ENCODE data around the gene KLK3.

KLK3 gene

DNA sequence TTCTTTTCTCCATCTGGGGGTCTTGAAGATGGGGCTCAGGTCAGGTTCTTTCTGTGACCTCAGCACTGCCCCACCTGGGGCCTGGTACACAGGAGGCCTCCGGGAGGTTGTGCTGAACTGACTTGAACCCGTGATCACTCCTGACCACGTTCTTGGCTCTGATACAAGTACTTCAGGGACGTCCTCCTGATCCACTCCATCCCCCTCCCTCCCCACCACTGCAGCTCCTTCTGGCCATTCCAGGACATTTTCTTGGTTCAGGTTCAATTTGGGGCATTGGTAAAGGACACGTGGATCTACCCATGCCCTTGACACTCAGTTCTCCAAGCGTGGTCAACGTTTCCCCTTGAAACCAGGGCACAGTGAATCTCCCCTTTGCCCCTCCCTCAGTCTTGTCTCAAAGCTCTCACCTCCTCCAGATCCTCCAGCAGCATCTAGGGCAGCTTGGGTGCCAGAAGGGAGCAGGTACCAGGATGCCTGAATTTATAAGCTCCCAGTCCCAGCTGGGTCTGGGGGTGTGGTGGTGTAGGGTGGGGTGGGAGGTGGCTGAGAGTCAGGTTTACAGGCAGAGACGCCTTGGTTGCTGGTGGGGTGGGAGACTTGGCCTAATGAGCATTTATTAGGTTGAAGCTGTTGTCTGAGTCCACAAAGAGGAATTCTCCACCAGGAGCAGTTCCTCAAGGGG is 21.5 kb upstream of the KLK3 start, which contains the start of gene KLK15:
Gene KLK15, minus strand, starts transcription at position 458 of the 685 bp plus-strand sequence. CDS start 2,082 bp downstream, outside the sequence.
- Histone ChIP-seq H4K20me1 (ENCODE audit: insufficient read depth, low read length) (no peaks in the 10 kb centered on the region), H3K4me3 (ENCODE audit: low read depth, low read length, poor library complexity, severe bottlenecking) (no peak within 1 kb of the TSS), H3K4me2 (ENCODE audit: low read length) (no peak within 1 kb of the TSS), H3K9me2 (ENCODE audit: low read depth, low read length) (no peaks in the 10 kb centered on the region), H3K36me3 (ENCODE audit: insufficient read depth, low read length) (no peaks in the 10 kb centered on the region), H3F3A (ENCODE audit: insufficient read depth, low read length) (no peaks in the 10 kb centered on the region), H3K79me2 (ENCODE audit: insufficient read depth, low read length) (no peaks in the 10 kb centered on the region), H3K4me1 (ENCODE audit: insufficient read depth, low read length, severe bottlenecking) (peaks cover 10% of the 10 kb centered on the region), H2AFZ (ENCODE audit: low read length) (no peak within 1 kb of the TSS), H3K9ac (ENCODE audit: low read length) (no peak within 1 kb of the TSS), H3K27ac (ENCODE audit: low read depth, low read length, poor library complexity, severe bottlenecking) (no peak within 1 kb of the TSS), H3K9me3 (ENCODE audit: low read length) (no peaks in the 10 kb centered on the region), H3K27me3 (ENCODE audit: insufficient read depth, low read length) (peaks cover 4% of the 10 kb centered on the region; the same call in 1 of the 2 replicates)
- no peak for TF ChIP-seq EZH2 (IDR thresholded peaks at IDR 0.05; ENCODE audit: borderline replicate concordance, low read length)
- TF ChIP-seq, protein P1, sequence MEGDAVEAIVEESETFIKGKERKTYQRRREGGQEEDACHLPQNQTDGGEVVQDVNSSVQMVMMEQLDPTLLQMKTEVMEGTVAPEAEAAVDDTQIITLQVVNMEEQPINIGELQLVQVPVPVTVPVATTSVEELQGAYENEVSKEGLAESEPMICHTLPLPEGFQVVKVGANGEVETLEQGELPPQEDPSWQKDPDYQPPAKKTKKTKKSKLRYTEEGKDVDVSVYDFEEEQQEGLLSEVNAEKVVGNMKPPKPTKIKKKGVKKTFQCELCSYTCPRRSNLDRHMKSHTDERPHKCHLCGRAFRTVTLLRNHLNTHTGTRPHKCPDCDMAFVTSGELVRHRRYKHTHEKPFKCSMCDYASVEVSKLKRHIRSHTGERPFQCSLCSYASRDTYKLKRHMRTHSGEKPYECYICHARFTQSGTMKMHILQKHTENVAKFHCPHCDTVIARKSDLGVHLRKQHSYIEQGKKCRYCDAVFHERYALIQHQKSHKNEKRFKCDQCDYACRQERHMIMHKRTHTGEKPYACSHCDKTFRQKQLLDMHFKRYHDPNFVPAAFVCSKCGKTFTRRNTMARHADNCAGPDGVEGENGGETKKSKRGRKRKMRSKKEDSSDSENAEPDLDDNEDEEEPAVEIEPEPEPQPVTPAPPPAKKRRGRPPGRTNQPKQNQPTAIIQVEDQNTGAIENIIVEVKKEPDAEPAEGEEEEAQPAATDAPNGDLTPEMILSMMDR (IDR thresholded peaks at IDR 0.05; ENCODE audit: low read length) = no peak

DNA sequence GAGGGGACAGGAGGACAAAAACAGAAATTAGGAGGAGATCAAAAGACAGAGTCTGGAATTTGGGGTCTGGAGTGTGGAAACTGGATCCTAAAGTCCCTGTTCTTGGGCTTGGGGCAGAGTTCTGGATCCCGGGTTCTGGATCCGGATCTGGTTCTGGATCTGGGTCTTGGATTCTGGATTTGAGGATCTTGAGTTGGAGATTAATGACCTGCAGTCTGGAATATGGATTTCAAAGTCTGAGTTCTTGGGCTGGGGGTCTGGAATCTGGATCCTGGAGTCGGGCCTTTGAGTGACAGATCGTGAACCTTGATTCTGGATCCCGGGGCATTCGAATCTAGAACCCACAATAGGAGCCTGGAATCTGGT is 20.9 kb upstream of the KLK3 start:
- no peaks in the 10 kb centered on the region for H3K9me2 ChIP-seq (ENCODE audit: low read depth, low read length)
- H3K4me3 ChIP-seq (ENCODE audit: low read depth, low read length, poor library complexity, severe bottlenecking) = no peak overlapping the region
- H3K27ac ChIP-seq (ENCODE audit: low read depth, low read length, poor library complexity, severe bottlenecking) = no peak overlapping the region
- H3K27me3 ChIP-seq (ENCODE audit: insufficient read depth, low read length) = peaks cover 4% of the 10 kb centered on the region; the same call in 1 of the 2 replicates
- peaks cover 10% of the 10 kb centered on the region for H3K4me1 ChIP-seq (ENCODE audit: insufficient read depth, low read length, severe bottlenecking)
- no peaks in the 10 kb centered on the region for H3K9me3 ChIP-seq (ENCODE audit: low read length)
- no peaks in the 10 kb centered on the region for H4K20me1 ChIP-seq (ENCODE audit: insufficient read depth, low read length)
- no peaks in the 10 kb centered on the region for H3F3A ChIP-seq (ENCODE audit: insufficient read depth, low read length)
- H2AFZ ChIP-seq (ENCODE audit: low read length) = no peak overlapping the region
- H3K79me2 ChIP-seq (ENCODE audit: insufficient read depth, low read length) = no peaks in the 10 kb centered on the region
- no peak overlapping the region for H3K4me2 ChIP-seq (ENCODE audit: low read length)
- H3K9ac ChIP-seq (ENCODE audit: low read length) = no peak overlapping the region
- no peaks in the 10 kb centered on the region for H3K36me3 ChIP-seq (ENCODE audit: insufficient read depth, low read length)
- TF ChIP-seq, protein P1 (IDR thresholded peaks at IDR 0.05; ENCODE audit: low read length) = no peak
- TF ChIP-seq EZH2 (IDR thresholded peaks at IDR 0.05; ENCODE audit: borderline replicate concordance, low read length) = no peak

GRCh38 chr19:50835103-50835784 is 19.5 kb upstream of the KLK3 start:
- H3K9me3 ChIP-seq (ENCODE audit: low read length) = no peaks in the 10 kb centered on the region
- TF ChIP-seq EZH2 (IDR thresholded peaks at IDR 0.05; ENCODE audit: borderline replicate concordance, low read length) = no peak
- TF ChIP-seq, protein P1 (IDR thresholded peaks at IDR 0.05; ENCODE audit: low read length) = no peak
- peak overlapping the region; percentile 84; the same call in 1 of the 2 replicates for H2AFZ ChIP-seq (ENCODE audit: low read length)
- H3K27ac ChIP-seq (ENCODE audit: low read depth, low read length, poor library complexity, severe bottlenecking) = no peak overlapping the region
- H3K27me3 ChIP-seq (ENCODE audit: insufficient read depth, low read length) = peaks cover 4% of the 10 kb centered on the region; the same call in 1 of the 2 replicates
- H3K36me3 ChIP-seq (ENCODE audit: insufficient read depth, low read length) = no peaks in the 10 kb centered on the region
- H3K9me2 ChIP-seq (ENCODE audit: low read depth, low read length) = no peaks in the 10 kb centered on the region
- H3K4me3 ChIP-seq (ENCODE audit: low read depth, low read length, poor library complexity, severe bottlenecking) = peak overlapping the region; percentile 68
- no peaks in the 10 kb centered on the region for H3F3A ChIP-seq (ENCODE audit: insufficient read depth, low read length)
- no peaks in the 10 kb centered on the region for H3K79me2 ChIP-seq (ENCODE audit: insufficient read depth, low read length)
- peak overlapping the region; percentile 67; the same call in 1 of the 2 replicates for H3K9ac ChIP-seq (ENCODE audit: low read length)
- H3K4me2 ChIP-seq (ENCODE audit: low read length) = peak overlapping the region; percentile 84
- H4K20me1 ChIP-seq (ENCODE audit: insufficient read depth, low read length) = no peaks in the 10 kb centered on the region
- H3K4me1 ChIP-seq (ENCODE audit: insufficient read depth, low read length, severe bottlenecking) = peaks cover 10% of the 10 kb centered on the region
